ENCODE data around the gene UBR4.
"Not testable (repeated sequence)": the region's sequence is repeated elsewhere in the genome, so short reads cannot be mapped to it uniquely, and the experiment has no call there.

UBR4 gene

GRCh38 chr1:19209990-19210771 lies at the start of gene UBR4:
Gene UBR4, minus strand, starts transcription at chr1:19210266. Its CDS starts 18 bp downstream, at chr1:19210248.
- peak; percentile 99 for DNase-seq

DNA sequence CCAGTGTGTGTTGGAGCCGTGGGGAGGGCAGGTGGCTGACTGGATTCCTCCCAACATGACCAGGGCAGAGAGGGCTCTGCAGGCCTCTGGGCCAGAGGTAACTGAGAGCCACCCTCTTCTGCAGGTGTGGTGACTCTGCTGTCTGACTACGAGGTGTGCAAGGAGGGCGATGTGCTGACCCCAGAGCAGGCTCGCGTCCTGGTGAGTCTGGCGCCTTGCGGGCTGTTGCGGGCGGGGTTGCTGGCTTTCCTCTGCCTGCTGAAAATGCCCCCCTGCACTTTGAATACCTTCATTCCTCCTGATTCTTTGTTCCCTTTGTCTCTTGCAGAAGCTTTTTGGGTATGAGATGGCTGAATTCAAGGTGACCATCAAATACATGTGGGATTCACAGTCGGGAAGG lies 48.3 kb upstream of the UBR4 start:
- DNase-seq = no peak

DNA sequence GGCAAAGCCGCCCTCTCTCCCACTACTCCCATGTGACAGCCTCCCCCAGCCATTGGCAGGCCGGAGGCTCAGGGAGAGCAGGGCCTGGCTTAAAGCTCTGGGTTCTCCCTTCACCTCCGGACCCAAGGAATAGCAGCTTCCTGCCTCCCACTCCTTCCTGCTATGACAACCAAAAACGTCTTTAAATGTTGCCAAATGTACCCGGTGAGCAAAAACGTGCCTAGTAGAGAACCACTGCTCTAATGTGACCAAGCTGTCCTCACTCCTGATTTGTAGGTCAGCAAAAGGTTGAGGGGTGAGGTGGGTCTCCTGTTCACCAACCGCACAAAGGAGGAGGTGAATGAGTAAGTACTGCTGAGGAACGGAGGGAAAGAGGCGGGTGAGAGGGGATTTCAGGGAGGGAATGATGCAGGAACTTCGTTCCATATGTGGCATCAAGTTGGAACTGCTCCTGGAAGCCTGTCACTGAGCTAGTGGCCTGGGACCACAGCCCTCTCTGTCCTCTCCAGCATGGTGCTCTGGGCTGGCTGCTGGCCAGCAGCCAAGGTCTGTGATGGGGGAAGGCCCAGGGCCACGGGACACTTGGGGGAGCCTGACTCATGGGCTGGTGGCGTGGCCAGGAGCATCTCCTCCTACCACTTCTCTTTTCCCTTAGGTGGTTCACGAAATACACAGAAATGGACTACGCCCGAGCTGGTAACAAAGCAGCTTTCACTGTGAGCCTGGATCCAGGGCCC lies 47.3 kb upstream of the UBR4 start:
- no peak for DNase-seq

DNA sequence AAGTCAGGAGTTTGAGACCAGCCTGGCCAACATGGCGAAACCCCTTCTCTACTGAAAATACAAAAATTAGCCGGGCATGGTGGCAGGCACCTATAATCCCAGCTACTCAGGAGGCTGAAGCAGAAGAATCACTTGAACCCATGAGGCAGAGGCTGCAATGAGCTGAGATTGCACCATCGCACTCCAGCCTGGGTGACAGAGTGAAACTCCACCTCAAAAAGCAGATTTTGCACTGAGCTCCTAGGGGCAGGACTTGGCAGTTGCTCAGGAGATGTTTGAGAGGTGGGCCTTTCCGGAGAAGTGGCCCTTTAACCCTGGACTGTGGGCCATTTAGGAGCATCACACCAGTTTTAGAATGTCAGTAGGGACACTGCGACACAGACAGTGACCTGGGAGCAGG lies 46.2 kb upstream of the UBR4 start:
- DNase-seq = not testable (repeated sequence)

DNA sequence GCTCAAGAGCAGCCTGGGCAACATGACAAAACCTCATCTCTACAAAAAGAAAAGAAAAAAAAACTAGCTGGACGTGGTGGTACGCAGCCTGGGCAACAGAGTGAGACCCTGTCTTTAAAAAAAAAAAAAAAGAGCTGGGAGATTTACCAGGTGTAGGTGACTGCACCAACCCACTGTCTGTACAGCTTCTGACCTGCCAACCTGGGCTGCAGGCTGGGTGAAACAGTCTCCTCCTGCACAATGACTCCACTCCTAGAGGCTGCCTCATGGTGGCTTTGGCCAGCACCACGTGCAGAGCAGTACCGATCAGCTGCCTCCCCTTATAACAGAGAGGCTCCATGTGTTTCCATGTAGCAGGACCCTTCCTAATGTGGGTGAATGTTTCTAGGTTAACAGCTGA lies 45.2 kb upstream of the UBR4 start:
- no peak for DNase-seq

DNA sequence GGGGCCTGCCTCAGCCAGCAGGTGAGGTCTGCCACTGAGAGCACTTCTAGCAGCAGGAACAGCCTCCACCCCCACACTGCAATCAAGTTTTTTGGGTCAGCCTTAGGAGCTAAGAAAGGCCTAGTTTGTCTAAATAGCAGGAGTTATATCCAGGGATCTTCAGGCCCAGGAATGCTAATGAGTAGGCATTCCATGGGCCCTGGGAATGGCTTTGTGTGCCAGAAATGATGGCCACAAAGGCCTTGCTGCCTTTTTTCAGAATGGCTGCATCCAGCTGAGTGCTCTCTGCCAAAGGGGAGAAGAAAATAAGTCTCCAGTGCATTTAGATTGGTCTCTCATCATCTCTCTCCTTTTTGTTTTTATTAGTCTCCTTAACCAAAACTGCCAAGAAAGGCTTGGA lies 44.4 kb upstream of the UBR4 start:
- DNase-seq = no peak

- peak; percentile 98 for DNase-seq
Observed at GRCh38 chr1:19251305-19252196, 41.5 kb upstream of the UBR4 start, which contains the start of the genes EMC1 and MRTO4. Gene EMC1, minus strand, starts transcription at chr1:19251524. Its CDS starts 15 bp downstream, at chr1:19251509. Gene MRTO4, plus strand, starts transcription at chr1:19251805. Its CDS starts 31 bp downstream, at chr1:19251836.

DNA sequence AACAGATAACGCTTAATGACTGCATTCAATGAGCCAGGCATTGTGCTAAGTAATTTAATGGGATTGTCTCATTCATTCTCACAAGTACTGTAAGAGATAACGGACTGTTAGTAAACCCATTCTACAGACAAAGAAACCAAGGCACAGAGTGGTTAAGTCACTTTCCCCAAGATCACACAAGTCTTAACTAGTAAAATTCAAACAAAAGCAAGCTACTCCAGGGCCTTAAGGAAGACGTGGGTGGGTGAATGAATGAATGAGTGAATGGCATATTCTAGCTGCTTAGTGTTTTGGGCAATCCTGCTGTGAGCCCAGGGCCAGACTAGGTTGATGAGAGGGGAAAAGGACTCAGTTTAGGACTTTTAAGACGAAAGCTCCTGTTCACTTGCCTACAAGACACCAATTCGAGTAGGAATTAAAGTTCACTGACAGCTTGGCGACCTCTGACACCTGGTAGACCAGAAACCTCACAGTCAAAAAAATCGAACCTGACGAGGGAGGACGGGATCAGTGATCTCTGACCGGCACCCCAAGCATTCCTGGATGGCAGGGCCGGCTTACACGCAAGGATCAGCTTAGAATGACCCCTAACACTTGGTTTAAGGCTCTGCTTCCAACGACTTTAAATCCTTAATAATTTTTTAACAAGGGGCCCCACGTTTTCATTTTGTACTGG lies 40.7 kb upstream of the UBR4 start:
- DNase-seq = no peak

GRCh38 chr1:19240673-19241538 lies 30.8 kb upstream of the UBR4 start:
- peak; percentile 61 for DNase-seq

DNA sequence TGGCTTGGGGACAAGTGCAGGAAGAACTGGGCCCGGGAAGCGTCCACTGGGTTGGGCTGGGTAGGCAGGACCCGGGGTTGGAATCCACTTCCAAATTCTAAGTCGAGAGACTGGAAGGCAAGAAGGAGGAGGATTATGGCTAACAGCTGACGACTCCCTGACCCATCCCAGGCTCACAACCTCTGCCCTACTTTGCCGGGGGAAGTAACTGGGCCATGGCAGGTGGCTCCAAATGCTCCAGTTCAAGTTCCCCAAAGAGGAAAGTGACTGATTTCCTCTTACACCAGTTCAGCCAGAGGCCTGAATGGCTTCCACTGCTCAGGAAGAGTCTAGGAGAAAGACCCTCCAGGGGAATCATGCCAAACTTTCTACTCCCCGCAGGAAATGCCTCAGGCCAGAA lies 29.8 kb upstream of the UBR4 start:
- no peak for DNase-seq

GRCh38 chr1:19234224-19234623 lies 24.2 kb upstream of the UBR4 start:
- DNase-seq = no peak

DNA sequence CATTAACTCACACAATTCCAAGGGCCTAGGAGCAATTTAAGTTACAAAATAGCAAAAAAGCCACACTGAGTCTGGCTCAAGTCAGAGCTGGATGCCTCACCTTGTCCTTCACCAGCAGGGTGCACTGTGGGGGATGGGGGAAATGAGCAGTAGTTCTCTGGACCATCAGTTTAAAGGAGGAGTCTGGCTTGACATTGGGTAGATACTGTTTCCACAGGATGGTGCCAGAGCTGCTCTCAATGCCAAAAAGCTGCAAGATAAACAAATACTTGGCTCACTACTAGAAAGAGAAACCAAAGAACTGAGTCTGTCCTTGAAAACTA lies 22.4 kb upstream of the UBR4 start:
- no peak for DNase-seq

- not testable (repeated sequence) for DNase-seq
Observed at GRCh38 chr1:19231736-19232523, 21.9 kb upstream of the UBR4 start.

DNA sequence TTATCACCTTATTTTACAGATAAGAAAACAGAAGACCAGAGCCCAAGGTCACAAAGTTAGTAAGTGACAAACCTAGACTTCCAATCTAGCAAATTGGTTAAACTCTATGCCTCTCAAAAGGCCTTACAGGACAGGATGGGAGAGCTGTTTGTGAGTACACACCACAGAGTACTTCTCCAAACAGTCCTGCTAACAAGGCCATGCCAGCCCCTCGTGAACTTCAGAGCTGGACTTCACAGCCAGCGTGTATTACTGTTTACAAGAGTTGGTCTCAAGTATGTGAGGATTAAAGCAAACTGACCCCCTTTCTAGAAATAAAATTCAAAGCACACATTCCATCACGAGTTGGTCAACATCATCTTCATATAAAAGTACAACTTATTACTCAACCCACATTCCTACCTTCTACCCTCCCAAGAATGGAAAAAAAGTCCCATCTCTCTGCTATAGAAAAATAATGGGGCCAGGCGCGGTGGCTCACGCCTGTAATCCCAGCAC lies 19.8 kb upstream of the UBR4 start:
- DNase-seq = no peak

GRCh38 chr1:19229229-19229628 lies 19.2 kb upstream of the UBR4 start:
- DNase-seq = peak; percentile 25

DNA sequence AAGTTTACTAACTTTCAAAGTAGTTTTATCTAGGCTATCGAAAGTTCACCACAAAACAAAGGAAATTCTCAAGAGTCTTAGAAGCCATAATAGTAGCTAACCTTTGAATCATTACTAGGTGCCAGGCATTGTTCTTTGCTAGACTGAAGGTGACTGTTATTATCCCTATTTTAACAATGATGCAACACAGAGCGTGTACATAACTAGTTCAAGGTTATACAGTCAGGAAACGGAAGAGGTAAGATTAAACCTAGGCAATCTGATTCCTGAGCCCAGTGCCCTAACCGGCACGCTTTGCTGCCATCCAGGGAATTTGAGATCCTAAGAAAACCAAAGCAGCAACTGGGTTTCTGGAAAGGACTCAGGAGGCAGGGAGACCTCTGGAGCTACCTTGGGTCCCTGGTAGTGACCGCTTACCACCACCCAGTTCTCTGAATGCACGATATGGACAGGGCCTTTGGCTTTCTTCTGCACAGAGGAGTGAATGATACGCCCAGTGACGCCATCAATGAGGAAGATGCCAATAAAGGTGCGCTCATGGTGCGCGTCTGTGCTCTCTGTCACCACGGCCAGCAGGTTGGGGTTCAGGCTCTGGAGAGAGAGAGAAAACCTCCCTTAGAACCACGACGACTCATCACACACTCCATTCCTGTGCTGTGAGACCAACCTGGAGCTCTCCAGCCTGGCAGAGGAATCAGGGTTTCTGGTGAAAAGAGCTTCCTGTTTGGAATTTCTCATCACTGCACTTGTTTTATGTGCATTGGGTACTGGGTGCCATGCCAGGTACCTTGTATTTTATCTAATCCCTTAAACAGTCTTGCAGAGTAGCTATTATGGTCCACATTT lies 13.1 kb upstream of the UBR4 start:
- DNase-seq = no peak

DNA sequence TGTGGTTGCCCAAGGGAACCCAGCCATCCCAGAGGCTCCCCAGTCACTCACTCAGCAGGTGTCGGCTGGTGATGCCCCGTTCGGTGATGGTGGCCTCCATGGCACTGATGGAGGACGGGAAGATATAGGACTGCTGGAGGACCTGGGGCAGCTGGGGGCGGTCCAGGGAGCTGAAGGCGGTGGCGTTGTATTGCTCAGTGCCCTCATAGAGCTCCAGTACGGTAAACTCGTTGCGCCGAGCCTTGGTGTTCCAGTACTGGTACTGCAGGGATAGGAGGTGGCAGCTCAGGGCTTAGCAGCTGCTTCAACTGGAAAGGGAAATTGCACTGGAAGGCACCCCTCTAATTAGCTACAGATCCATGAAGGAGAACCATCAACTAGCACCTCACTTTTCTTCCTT lies 12.5 kb upstream of the UBR4 start:
- no peak for DNase-seq

GRCh38 chr1:19220991-19221390 lies 10.9 kb upstream of the UBR4 start:
- no peak for DNase-seq

DNA sequence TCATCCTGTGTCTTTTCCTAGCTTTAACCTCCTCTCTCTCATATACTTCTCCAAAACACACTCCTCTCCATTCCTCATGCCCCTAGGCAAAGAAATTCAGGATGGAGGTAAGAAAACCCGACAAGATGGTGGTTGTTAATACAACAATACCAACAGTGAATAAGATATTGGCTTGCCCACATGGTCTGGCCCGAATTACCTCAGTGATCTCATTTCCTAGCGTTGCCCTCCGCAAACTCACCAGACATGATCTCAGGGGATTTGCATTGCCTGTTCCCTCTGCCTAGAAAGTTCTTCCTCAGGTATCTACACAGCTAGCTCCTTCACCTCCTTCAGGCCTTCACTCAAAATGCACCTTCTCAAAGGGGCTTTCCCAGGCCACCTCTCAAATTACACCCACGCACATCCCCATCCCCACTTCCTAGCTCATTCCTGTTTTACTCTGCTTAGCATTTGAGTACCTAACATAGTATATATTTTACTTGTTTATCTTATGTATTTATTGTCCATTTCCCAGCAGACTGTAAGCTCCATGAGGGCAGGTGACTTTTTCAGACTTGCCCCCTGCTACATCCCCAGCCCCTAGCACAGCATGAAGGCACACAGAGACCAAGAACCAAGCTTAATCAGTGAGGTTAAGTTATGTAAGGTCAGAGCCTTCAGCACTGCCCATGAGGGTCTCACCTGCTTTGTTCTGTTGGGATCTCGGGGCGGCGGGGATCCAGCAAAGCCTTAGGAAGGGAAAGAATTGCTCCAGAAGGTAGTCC lies 10.2 kb upstream of the UBR4 start:
- no peak for DNase-seq

All from retina (tissue), 1 donor.